Neural cell (in vitro differentiated cells): ENCODE results near the gene CAMK1D. TPM values are rescaled to one million over a fixed set of nuclear protein-coding genes. Genes with fewer than 3 reads are reported as not detected.

Experiments
- H2AFZ ChIP-seq: fragments of 200-600, 300-800 bp; sonication (generic), shearing (Covaris generic); 2 replicates; pipeline ENCODE4 v1.6.0; 2014; ENCODE audit warnings: low read depth, mild to moderate bottlenecking, antibody characterized with exemption, low read length, moderate library complexity
- H3F3A ChIP-seq: fragments of 200-600 bp; shearing (Covaris generic); 2 replicates; pipeline ENCODE4 v1.6.1; 2016; ENCODE audit warnings: mild to moderate bottlenecking, moderate library complexity, mixed read lengths, antibody characterized with exemption, low read length; ENCODE audit not compliant: insufficient read depth, poor library complexity, severe bottlenecking
- H3K27ac ChIP-seq: fragments of 200-600, 300-800 bp; sonication (generic), shearing (Covaris generic); 2 replicates; pipeline ENCODE4 v1.5.1; 2014; ENCODE audit warnings: mild to moderate bottlenecking, low read length, moderate library complexity
- H3K27me3 ChIP-seq: fragments of 300-800, 200-600 bp; sonication (generic), shearing (Covaris generic); 2 replicates; pipeline ENCODE4 v1.6.0; 2014; ENCODE audit warnings: mild to moderate bottlenecking, low read depth, low read length, moderate library complexity; ENCODE audit not compliant: insufficient read depth
- H3K36me3 ChIP-seq: fragments of 300-800, 200-600 bp; sonication (generic), shearing (Covaris generic); 2 replicates; pipeline ENCODE4 v1.5.1; 2014; ENCODE audit warnings: mild to moderate bottlenecking, antibody characterized with exemption, low read length, moderate library complexity; ENCODE audit not compliant: insufficient read depth
- H3K4me2 ChIP-seq: fragments of 300-800, 200-600 bp; sonication (generic), shearing (Covaris generic); 2 replicates; pipeline ENCODE4 v1.6.0; 2014; ENCODE audit warnings: mild to moderate bottlenecking, low read length
- H3K4me3 ChIP-seq: fragments of 300-800, 200-600 bp; sonication (generic), shearing (Covaris generic); 2 replicates; pipeline ENCODE4 v1.5.1; 2014; ENCODE audit warnings: mild to moderate bottlenecking, low read length, moderate library complexity
- H3K79me2 ChIP-seq: fragments of 200-600 bp; shearing (Covaris generic); replicated peaks from 2 replicates; pipeline ENCODE4 v1.6.0; 2014; ENCODE audit warnings: mild to moderate bottlenecking, low read length, moderate library complexity; ENCODE audit not compliant: insufficient read depth
- H3K9ac ChIP-seq: fragments of 300-800, 200-600 bp; sonication (generic), shearing (Covaris generic); 2 replicates; pipeline ENCODE4 v1.6.1; 2016; ENCODE audit warnings: mild to moderate bottlenecking, low read length, mixed read lengths
- H3K9me2 ChIP-seq: fragments of 200-600 bp; shearing (Covaris generic); 2 replicates; pipeline ENCODE4 v1.6.1; 2016; ENCODE audit warnings: mild to moderate bottlenecking, low read length, mixed read lengths; ENCODE audit not compliant: insufficient read depth
- H3K9me3 ChIP-seq: fragments of 200-600, 300-800 bp; sonication (generic), shearing (Covaris generic); 2 replicates; pipeline ENCODE4 v1.6.1; 2016; ENCODE audit warnings: mild to moderate bottlenecking, mixed run types, low read length, moderate library complexity, mixed read lengths
- H4K20me1 ChIP-seq: fragments of 200-600 bp; shearing (Covaris generic); 2 replicates; pipeline ENCODE4 v1.6.1; 2016; ENCODE audit warnings: mild to moderate bottlenecking, mixed run types; ENCODE audit not compliant: insufficient read depth
- CTCF ChIP-seq: fragments of 450-650 bp; IDR thresholded peaks from 2 replicates; pipeline ENCODE4 v1.5.1; 2014; ENCODE audit warnings: antibody characterized with exemption, mild to moderate bottlenecking, moderate library complexity; ENCODE audit not compliant: poor library complexity, severe bottlenecking
- EP300 ChIP-seq: fragments of 450-650 bp; conservative IDR thresholded peaks from 2 replicates; pipeline ENCODE4 v1.6.1; 2014; ENCODE audit warnings: antibody characterized with exemption, mild to moderate bottlenecking, moderate library complexity; ENCODE audit not compliant: poor library complexity, severe bottlenecking
- EZH2 ChIP-seq: fragments of 200-600, 300-800 bp; shearing (Covaris generic), sonication (generic); IDR thresholded peaks from 2 replicates; pipeline ENCODE4 v1.6.1; 2014; ENCODE audit warnings: antibody characterized with exemption, low read length, borderline replicate concordance, mild to moderate bottlenecking; ENCODE audit not compliant: insufficient read depth, poor library complexity, severe bottlenecking
- MXI1 ChIP-seq: fragments of 450-650 bp; conservative IDR thresholded peaks from 2 replicates; pipeline ENCODE4 v1.6.1; 2014; ENCODE audit warnings: antibody characterized with exemption, mild to moderate bottlenecking; ENCODE audit not compliant: poor library complexity, severe bottlenecking
- POLR2AphosphoS5 ChIP-seq: IDR thresholded peaks from 2 replicates; pipeline ENCODE4 v1.6.1; 2012
- RAD21 ChIP-seq: fragments of 450-650 bp; conservative IDR thresholded peaks from 2 replicates; pipeline ENCODE4 v1.6.1; 2014; ENCODE audit warnings: antibody characterized with exemption, mild to moderate bottlenecking, moderate library complexity
- REST ChIP-seq: IDR thresholded peaks from 2 replicates; pipeline ENCODE4 v1.6.1; 2012; ENCODE audit warnings: borderline replicate concordance
- SMC3 ChIP-seq: fragments of 450-650 bp; conservative IDR thresholded peaks from 2 replicates; pipeline ENCODE4 v1.6.1; 2014; ENCODE audit warnings: antibody characterized with exemption, mild to moderate bottlenecking, moderate library complexity; ENCODE audit not compliant: poor library complexity
- TAF1 ChIP-seq: IDR thresholded peaks from 2 replicates; pipeline ENCODE4 v1.6.1; 2012; ENCODE audit warnings: low read depth
- polyA plus RNA-seq: library from polyadenylated mRNA; depleted of rRNA; stranded (reverse); fragments of >200 nt; gene quantifications from 2 replicates; pipeline ENCODE4 v1.2.3, GENCODE V29; 2014

Gene CAMK1D
- polyA plus RNA-seq, 1 donor from 2014 or later = 13.8 TPM

GRCh38 chr10:12412666-12413368 is 63.5 kb downstream of the CAMK1D start:
- H3K4me3 ChIP-seq = no peak overlapping the region
- TF ChIP-seq REST (no peak), POLR2AphosphoS5 (no peak), TAF1 (no peak), RAD21 (no peak), EZH2 (no peak), CTCF (no peak), SMC3 (no peak), EP300 (no peak), MXI1 (no peak)

GRCh38 chr10:12413369-12413711 is 64.0 kb downstream of the CAMK1D start:
- Histone ChIP-seq H2AFZ (no peak overlapping the region), H3K9ac (no peak overlapping the region), H3K27ac (no peak overlapping the region), H4K20me1 (no peaks in the 10 kb centered on the region), H3K4me2 (no peak overlapping the region), H3K9me2 (no peaks in the 10 kb centered on the region), H3K27me3 (no peaks in the 10 kb centered on the region), H3K9me3 (no peaks in the 10 kb centered on the region), H3K36me3 (no peaks in the 10 kb centered on the region), H3F3A (no peaks in the 10 kb centered on the region), H3K4me3 (no peak overlapping the region), H3K79me2 (peaks cover 4% of the 10 kb centered on the region)
- TF ChIP-seq EP300 (no peak), REST (no peak), MXI1 (no peak), RAD21 (no peak), EZH2 (no peak), TAF1 (no peak), POLR2AphosphoS5 (no peak), SMC3 (no peak)

More at GRCh38 chr10:12412666-12413368, 63.5 kb downstream of the CAMK1D start:
- H3K27me3 ChIP-seq = no peaks in the 10 kb centered on the region
- no peaks in the 10 kb centered on the region for H3K9me2 ChIP-seq
- no peak overlapping the region for H3K27ac ChIP-seq
- peaks cover 4% of the 10 kb centered on the region for H3K79me2 ChIP-seq
- no peak overlapping the region for H3K4me2 ChIP-seq
- H4K20me1 ChIP-seq = no peaks in the 10 kb centered on the region
- H3F3A ChIP-seq = no peaks in the 10 kb centered on the region
- H3K9ac ChIP-seq = no peak overlapping the region
- no peaks in the 10 kb centered on the region for H3K36me3 ChIP-seq
- no peak overlapping the region for H2AFZ ChIP-seq
- H3K9me3 ChIP-seq = no peaks in the 10 kb centered on the region
